ENCODE results near the gene PSD. TPM values are rescaled to one million over a fixed set of nuclear protein-coding genes. Genes with fewer than 3 reads are reported as not detected.

PSD gene
- total and polyA plus RNA-seq, 9 of the 15 experiments (the other 6 are each of a cell fraction or from before 2014, with no cell fraction given): 0.11 to 1.7 (median 0.54) TPM; not detected in 2

GRCh38 chr10:102418622-102419268 is at the start of gene PSD (continued):
- TF ChIP-seq CBX1 (IDR thresholded peaks at IDR 0.05; ENCODE audit: low read depth) (no peak), SUPT5H (IDR thresholded peaks at IDR 0.05) (no peak), NR1H2 (CRISPR knock-in tag; IDR thresholded peaks at IDR 0.05) (no peak), SAFB2 (IDR thresholded peaks at IDR 0.05; ENCODE audit: borderline replicate concordance, low read depth, low read length, severe bottlenecking) (no peak), SMARCC2 (IDR thresholded peaks at IDR 0.05; ENCODE audit: low read depth) (no peak), RFX5 (IDR thresholded peaks at IDR 0.05; ENCODE audit: low read depth, low read length) (no peak)

GRCh38 chr10:102467971-102468438 is 49.4 kb upstream of the PSD start:
- Histone ChIP-seq H4K20me1 (replicated peaks; ENCODE audit: control insufficient read depth, insufficient read depth, low read length) (no peaks in the 10 kb centered on the region), H3K27me3 (ENCODE audit: control insufficient read depth in 2 of 2, insufficient read depth in 2 of 2, low read length in 2 of 2) (no peaks in the 10 kb centered on the region), H3K27ac (ENCODE audit: extremely low read depth, low read depth, low read length) (peak overlapping the region; percentile 13), H2AFZ (ENCODE audit: low read depth, low read length) (peak overlapping the region; percentile 85), H3K4me1 (replicated peaks in 1 of 2; ENCODE audit: control insufficient read depth in 2 of 2, insufficient read depth in 2 of 2, low read length in 2 of 2) (peaks cover 12 to 21% of the 10 kb centered on the region in 2 experiments), H3K9ac (ENCODE audit: insufficient read depth in 1 of 2, low read depth in 2 of 2, low read length in 2 of 2) (peak overlapping the region; percentile 18 to 61; a peak in 2 of 4 replicates), H3K36me3 (ENCODE audit: control insufficient read depth, insufficient read depth, low read length) (no peaks in the 10 kb centered on the region), H3K4me3 (peak overlapping the region; percentile 29; the same call in 1 of the 2 replicates), H3K79me2 (ENCODE audit: control insufficient read depth, insufficient read depth, low read length) (no peaks in the 10 kb centered on the region), H3K4me2 (ENCODE audit: insufficient read depth, low read length) (peak overlapping the region; percentile 67), H3K9me1 (ENCODE audit: control insufficient read depth, insufficient read depth, low read length) (no peaks in the 10 kb centered on the region), H3K9me3 (replicated peaks; ENCODE audit: control insufficient read depth, insufficient read depth, low read depth, low read length) (no peaks in the 10 kb centered on the region)
- ATAC-seq (peak; percentile 77), FAIRE-seq (peak; percentile 78), DNase-seq (ENCODE audit: extremely low read depth in 1 of 4, low spot score in 3 of 4) (peak; percentile 35 to 67 (median 44))
- ChIA-PET POLR2A (interaction anchor here (0.6 to 1.6 kb wide), 4 partner anchors 11 to 1609 kb away, joined by 3 to 6 read pairs (median 4); no protein-coding TSS in a partner anchor), CTCF (ENCODE audit: low intra/inter-chr PET ratio) (no interaction called here)
- no TSS peak for BruUV-seq (replicated peaks)
- in situ Hi-C loops (cut with MboI) (no loop called here), intact Hi-C loops (cut with micrococcal nuclease) (no loop called here)
- WGBS (ENCODE audit: insufficient coverage, low coverage, missing lambda C conversion rate): 0% methylated on average over 4 of the region's 6 CpGs
- TF ChIP-seq SPI1 (IDR thresholded peaks at IDR 0.05; ENCODE audit: borderline replicate concordance, low read depth, low read length) (peak; percentile 88), ZBTB5 (IDR thresholded peaks at IDR 0.05) (no peak), TEAD4 (IDR thresholded peaks at IDR 0.05; ENCODE audit: low read length) (0 out of 2 replicates have a peak, but pooled peaks have one; percentile 12), TEAD4 (CRISPR knock-in tag; IDR thresholded peaks at IDR 0.05; ENCODE audit: borderline replicate concordance) (no peak), GMEB1 (CRISPR knock-in tag; IDR thresholded peaks at IDR 0.05) (no peak), ZNF511 (CRISPR knock-in tag; IDR thresholded peaks at IDR 0.05) (no peak), ZNF384 (IDR thresholded peaks at IDR 0.05; ENCODE audit: low read depth, low read length) (0 out of 2 replicates have a peak, but pooled peaks have one; percentile 16), NR3C1 (CRISPR knock-in tag; IDR thresholded peaks at IDR 0.05) (no peak)
